Kidney tubule cell (primary cell): ENCODE results near the gene TLX3.
"Not testable (repeated sequence)": the region's sequence is repeated elsewhere in the genome, so short reads cannot be mapped to it uniquely, and the experiment has no call there.

Experiments used
- DNase-seq: peaks from one replicate; pipeline ENCODE4 v3.0.0-alpha.2; 2018; ENCODE audit warnings: low spot score

The TLX3 gene

GRCh38 chr5:171323806-171324632, 15.0 kb downstream of the TLX3 start:
- DNase-seq = no peak

- no peak for DNase-seq
Measured at GRCh38 chr5:171330021-171330420, 21.0 kb downstream of the TLX3 start.

- DNase-seq = no peak
Measured at GRCh38 chr5:171335616-171336015, 26.6 kb downstream of the TLX3 start.

- peak; percentile 56 for DNase-seq
Measured at GRCh38 chr5:171336521-171337209, 27.6 kb downstream of the TLX3 start.

GRCh38 chr5:171337210-171337569, 28.1 kb downstream of the TLX3 start:
- no peak for DNase-seq

GRCh38 chr5:171340042-171340441, 31.0 kb downstream of the TLX3 start:
- DNase-seq = no peak

- DNase-seq = no peak
Measured at GRCh38 chr5:171340491-171340890, 31.4 kb downstream of the TLX3 start.

GRCh38 chr5:171342362-171343111, 33.5 kb downstream of the TLX3 start:
- peak; percentile 65 for DNase-seq

GRCh38 chr5:171344936-171345608, 36.0 kb downstream of the TLX3 start:
- DNase-seq = no peak

GRCh38 chr5:171351536-171352073, 42.6 kb downstream of the TLX3 start:
- DNase-seq = no peak

GRCh38 chr5:171355302-171355724, 46.3 kb downstream of the TLX3 start:
- no peak for DNase-seq

GRCh38 chr5:171357843-171358242, 48.8 kb downstream of the TLX3 start:
- no peak for DNase-seq

- DNase-seq = not testable (repeated sequence)
Measured at GRCh38 chr5:171361151-171361550, 52.1 kb downstream of the TLX3 start.
